B cell (primary cell): ENCODE measurements around the gene AHRR.

ENCODE experiments used
- CTCF ChIP-seq: fragments of 200-600 bp; IDR thresholded peaks from one replicate; pipeline ENCODE4 v1.8.0; 2022; ENCODE audit warnings: antibody characterized with exemption, mild to moderate bottlenecking
- EZH2 ChIP-seq: IDR thresholded peaks from 2 replicates; pipeline ENCODE4 v1.6.1; 2012; ENCODE audit warnings: borderline replicate concordance, low read depth, mild to moderate bottlenecking, moderate library complexity, low read length; ENCODE audit not compliant: insufficient read depth, poor library complexity, severe bottlenecking

- no peak for TF ChIP-seq CTCF
- no peak for TF ChIP-seq EZH2
Measured at GRCh38 chr5:479566-480319, 158.2 kb downstream of the AHRR start.
